ENCODE results near the gene SPSB1.

The SPSB1 gene

GRCh38 chr1:9388335-9389180 lies 95.9 kb downstream of the SPSB1 start:
- no peak for DNase-seq (ENCODE audit: low read depth in 3 of 3)

- DNase-seq (ENCODE audit: low read depth in 3 of 3), result no peak
These were observed 97.3 kb downstream of the SPSB1 start for GRCh38 chr1:9389968-9390367.

- DNase-seq (ENCODE audit: low read depth in 3 of 3), result no peak
These were observed 98.9 kb downstream of the SPSB1 start for GRCh38 chr1:9391620-9392019.

GRCh38 chr1:9394010-9394409 lies 101.3 kb downstream of the SPSB1 start:
- DNase-seq (ENCODE audit: low read depth in 3 of 3), result no peak

DNA sequence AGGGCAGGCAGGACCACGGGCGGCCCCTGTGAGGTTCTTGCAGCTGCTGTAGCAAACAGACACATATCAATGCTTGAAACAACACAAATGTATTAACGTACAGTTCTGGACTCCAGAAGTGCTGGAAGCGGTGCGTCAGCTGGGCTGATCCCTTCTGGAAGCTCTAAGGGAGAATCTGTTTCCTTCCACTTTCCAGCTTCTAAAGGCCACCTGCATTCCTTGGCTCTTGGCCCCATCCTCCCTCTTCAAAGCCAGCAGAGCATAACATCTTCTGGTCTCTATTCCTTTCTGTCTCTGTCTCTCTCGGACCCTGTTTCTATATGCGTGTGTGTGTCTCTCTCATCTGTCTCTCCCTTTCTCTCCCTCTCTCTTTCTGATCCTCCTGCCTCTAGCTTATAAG lies 102.3 kb downstream of the SPSB1 start:
- DNase-seq (ENCODE audit: low read depth in 3 of 3), result no peak

DNA sequence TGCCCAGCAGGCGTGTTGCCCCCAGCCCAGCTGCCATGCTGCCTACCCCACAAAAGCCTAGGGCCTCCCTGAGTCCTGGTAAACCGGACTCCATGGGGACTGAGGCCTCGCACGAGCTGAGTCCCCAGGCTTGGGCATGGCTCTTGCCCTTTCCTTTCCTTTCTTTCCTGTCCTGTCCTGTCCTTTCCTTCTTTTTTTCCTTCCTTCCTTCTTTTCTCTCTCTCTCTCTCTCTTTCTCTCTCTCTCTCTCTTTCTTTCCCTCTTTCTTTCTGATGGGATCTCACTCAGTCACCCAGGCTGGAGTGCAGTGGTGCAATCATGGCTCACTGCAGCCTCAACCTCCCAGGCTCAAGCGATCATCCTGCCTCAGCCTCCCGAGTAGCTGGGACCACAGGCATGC lies 104.4 kb downstream of the SPSB1 start:
- DNase-seq (ENCODE audit: low read depth in 3 of 3), result no peak

GRCh38 chr1:9397997-9398526 lies 105.4 kb downstream of the SPSB1 start:
- no peak for DNase-seq (ENCODE audit: low read depth in 3 of 3)

DNA sequence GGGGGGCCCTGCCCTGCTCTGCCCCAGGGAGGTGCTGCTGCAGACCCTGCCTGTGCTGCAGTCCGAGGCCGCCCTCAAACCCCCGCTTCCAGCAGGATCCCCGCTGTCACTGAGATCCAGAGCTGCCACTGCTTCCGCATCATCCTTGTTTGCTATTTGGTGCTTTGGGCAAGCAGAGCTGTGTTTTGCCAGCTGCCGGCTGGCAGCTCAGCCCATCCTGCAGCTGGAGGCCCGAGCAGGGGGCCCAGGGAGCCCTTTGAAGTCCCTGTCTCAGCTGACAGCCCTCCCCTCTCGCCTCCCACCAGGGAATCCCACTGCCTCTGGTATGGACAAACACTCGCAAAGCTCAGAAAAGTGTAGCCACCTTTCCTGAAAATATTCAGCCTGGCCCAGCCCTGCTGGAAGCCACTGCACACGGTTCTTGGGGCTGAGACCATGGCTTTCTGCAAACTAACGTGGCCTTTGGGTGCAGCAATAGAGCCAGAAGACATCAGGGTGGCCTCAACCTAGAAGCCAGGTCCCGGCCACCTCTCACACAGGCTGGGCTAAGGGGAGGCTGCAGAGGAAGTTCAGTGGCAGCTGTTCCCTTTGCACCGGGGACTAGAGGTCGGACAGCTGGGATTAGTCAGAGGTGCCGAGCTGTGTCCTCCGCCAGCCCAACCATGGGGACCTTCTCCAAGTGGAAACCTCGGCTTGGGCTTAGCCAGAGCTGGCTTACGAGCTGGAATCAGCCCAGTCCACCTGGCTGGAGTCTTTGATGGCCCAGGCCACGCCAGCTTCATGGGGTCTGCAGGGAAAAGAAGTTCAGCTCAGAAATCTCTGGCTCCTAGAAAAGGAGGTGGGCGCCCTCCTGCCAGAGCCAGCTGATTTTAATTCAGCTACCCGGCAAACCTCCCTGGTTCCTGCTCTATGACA lies 107.1 kb downstream of the SPSB1 start:
- no peak for DNase-seq (ENCODE audit: low read depth in 3 of 3)

DNA sequence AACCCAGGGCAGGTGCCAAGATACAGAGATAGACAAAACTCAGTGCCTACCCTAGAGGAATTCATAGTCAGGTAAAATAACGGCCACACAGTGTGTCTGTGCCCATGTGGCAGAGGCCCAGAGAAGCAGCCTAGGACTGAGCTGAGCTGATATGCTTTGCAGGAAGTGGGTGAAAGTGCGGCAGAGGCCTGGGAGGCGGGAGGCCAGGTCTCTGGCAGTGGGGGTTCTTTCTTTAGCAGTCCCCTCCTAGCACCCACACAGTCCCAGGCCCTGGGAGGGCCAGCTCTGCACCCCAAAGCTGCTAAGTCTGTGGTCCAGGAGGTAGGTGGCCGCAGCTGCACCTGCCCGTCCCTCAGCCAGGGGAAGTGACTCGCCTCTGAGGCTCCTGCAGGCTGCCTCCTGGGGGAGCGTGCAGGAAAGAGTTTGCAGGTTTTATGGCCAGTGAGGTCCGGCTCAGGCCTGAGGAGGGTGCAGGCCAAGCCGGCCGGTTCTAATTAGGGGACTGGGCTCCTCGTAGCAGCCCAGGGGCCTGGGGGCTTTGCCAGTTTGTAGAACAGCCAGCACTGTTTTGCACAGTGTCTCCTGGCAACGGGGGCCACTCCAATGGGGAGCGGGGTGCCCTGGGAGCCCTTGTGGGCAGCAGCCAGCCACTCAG lies 107.9 kb downstream of the SPSB1 start:
- DNase-seq (ENCODE audit: low read depth in 3 of 3), result no peak

- no peak for DNase-seq (ENCODE audit: low read depth in 3 of 3)
These were observed 108.4 kb downstream of the SPSB1 start for GRCh38 chr1:9401080-9401453.

DNA sequence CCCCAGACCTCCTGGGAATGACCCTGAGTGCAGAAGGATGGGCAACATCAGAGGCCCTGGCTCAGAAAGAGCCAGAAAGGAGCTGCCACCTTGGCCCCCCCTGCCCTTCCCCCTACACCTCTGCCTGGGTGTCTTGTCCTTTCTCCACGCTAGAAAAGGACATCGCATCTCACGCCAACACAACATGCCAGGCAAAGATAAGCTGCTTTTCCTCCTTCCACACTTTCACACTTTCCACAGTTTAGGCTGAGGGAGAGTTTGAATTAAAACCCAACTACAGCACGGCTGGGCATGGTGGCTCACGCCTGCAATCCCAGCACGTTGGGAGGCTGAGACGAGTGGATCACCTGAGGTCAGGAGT lies 109.5 kb downstream of the SPSB1 start:
- no peak for DNase-seq (ENCODE audit: low read depth in 3 of 3)

DNA sequence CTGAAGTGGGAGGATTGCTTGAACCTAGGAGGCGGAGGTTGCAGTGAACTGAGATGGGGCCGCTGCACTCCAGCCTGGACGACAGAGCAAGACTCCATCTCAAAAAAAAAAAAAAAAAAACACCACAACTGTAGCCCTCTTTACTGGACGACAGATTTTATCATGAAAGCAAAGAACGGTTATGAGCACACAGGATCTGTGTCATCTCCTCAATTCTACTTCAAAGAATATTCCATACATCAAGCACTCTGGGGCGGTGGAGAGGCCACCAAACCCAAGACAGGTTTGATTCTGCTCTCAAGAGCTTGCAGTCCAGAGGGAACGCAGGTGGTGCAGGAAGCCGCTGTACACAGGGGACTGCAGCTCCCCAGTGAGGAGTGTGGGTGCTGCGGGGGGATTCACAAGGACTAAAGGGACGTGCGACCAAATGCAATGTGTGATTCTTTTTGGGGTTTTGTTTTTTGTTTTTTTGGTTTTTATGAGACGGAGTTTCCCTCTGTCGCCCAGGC lies 110.1 kb downstream of the SPSB1 start:
- no peak for DNase-seq (ENCODE audit: low read depth in 3 of 3)

DNA sequence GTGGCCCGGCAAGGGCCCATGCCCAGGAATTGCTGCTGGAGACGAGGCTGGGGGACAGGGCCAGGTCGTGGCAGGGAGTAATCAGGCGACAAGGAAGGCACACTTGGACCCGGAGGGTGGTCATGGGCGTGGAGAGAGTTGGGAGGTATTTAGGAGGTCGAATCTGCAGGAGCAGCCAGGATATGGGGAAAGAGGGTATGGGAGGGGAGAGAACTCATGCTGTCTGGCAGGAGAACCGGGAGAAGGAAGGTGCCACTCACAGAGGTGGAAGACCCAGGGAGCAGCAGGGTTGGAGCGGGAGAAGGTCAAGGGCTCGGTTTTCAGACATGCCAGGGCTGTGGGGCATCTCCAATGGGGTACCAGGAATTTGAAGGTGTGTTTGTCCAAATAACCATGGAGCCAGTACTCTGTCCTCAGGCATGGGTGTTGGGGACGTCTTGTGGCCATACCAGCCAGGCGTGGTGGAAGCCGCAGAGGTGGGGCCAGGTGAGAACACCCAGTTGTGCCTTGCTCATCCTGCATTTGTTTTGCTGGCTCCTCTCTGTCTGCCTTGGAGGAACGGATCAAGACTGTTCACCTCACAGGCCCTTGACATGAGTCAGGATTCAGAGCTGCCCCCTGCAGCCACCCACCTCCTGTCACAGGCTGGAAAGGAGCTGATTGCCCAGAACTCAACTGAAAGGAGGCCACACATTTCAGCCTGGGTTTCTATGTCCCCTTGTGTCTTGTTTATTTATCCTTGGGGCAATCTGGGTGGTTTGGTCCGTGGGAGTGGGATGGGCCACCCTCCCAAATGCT lies 111.6 kb downstream of the SPSB1 start:
- DNase-seq (ENCODE audit: low read depth in 3 of 3), result no peak

- no peak for DNase-seq (ENCODE audit: low read depth in 3 of 3)
These were observed 113.4 kb downstream of the SPSB1 start for GRCh38 chr1:9406111-9406510.

DNA sequence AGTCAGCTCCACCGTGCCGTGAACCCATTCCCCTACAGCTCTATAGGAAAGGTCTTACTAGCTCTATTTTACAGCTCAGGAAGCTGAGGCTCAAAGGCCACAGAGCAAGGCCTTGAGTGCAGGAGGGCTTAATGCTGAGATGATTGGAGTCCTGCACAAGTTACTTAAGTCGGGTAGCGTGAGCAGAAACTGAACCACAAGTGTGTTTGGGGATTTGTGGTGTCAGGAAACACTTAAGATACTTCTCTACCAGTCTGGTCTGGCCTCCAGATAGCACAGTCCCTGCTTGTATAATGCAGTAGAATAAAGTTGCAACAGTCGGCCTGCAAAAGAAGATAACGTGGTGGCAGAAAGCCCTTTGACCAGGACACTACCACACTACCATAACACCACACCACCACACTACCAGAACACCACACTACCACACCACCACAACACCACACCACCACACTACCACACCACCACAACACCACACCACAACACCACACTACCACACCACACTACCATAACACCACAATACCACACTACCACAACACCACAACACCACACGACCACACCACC lies 118.1 kb downstream of the SPSB1 start:
- no peak for DNase-seq (ENCODE audit: low read depth in 3 of 3)

DNA sequence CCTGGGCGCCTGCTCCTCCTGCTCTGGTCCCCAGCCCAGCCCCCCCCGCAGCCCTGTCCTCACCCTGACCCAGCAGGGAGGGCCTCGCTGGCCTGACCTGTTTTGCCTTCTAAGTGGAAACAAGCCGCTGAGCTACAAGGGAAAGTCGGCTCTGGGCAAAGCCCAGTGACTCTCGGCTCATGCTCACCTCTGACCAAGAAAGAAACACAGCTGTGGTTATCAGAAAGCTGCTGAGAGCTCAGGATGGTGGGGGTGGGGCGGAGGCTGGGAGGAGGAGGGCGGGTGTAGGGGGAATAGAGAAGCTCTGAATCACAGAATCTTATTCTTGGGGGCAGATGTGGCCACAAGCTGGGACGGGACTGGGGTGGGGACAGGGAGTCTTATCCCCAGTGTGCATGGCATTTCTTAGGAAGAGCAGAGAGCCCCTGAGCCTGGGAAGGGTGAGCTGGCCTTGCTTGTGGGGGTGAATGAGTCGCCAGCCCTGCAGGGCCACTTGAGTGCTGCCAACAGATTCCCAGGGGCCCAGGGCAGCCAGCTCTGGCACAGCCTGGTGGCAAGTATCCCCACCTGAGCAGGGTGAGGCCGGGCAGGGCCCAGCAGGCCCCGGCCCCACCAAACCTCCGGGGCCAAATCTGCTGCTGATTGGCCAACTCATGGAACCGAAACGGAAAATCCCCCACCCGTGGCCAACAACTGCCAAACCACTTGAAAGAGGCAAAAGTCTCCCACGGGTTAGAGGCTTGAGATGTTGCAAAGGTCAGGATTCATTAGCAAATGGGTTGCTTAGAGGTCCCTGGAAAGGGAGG lies 120.6 kb downstream of the SPSB1 start:
- DNase-seq (ENCODE audit: low read depth in 3 of 3), result peak; percentile 37 to 84 (median 66)

GRCh38 chr1:9413877-9414213 lies 121.2 kb downstream of the SPSB1 start:
- DNase-seq (ENCODE audit: low read depth in 3 of 3), result no peak

DNA sequence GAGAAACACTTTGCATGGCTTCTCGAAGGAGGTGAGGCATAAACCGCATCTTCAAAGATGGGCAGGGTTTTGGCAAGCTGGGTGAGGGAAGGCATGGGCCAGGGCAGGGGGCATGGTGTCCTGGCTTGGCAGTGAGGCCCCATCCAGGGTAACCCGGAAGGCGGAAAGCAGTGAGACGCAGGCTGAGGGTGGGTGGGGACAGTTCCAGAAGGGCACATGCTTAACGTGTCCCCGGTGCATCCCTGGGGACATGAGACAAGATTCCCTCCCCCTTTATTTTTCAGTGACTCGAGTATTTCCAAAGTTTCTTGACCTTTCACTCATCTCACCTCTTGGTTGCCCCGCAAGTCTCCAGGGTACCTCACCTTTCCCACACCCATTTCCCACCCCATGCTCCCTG lies 123.8 kb downstream of the SPSB1 start:
- DNase-seq (ENCODE audit: low read depth in 3 of 3), result no peak

DNA sequence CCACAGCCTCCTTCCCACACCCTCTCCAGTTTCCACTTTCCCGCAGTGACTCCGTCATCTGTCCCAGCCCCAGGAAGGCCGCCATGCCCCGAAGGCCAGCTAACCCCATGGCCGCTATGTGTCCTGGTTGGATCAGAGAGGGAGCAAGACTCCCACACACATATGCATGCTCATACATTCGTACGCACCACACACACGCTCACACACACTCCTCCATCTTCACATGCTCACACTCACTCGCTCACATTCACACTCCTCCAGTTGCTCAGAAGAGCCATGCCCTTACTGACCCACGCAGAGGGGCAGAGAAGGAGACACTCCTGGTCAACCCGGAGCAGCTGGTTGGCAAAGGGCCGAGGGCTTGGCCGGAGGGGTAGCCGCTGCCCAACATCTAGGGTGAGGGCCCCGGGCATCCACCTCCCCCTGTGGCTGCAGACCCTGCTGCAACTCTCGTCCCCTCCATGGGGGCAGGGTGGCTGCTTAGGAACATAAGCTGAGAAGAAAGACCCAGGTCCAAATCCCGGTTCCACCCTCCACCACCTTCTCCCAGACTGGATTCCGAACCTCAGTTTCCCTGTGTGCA lies 124.3 kb downstream of the SPSB1 start:
- no peak for DNase-seq (ENCODE audit: low read depth in 3 of 3)

DNA sequence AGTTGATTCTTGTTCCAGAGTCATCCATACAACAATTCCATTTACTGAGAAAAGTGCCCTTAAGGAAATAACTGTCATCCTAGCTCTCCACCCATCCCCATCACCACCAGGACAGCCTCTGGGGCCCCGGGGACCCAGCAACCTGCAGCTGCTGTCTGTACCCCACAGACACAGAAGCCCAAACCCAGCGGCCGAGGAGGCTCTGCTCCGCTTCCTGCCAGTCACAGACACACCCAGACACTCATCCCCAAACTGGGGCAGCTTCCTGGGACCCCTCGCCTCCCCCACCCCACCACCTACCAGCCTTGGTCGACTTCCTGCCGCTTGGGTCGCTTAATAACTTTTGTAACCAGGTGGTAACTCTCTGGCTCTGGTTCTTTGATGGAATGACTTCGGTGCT lies 125.0 kb downstream of the SPSB1 start:
- no peak for DNase-seq (ENCODE audit: low read depth in 3 of 3)
